MM.1S (cell line): Measurements from ENCODE around the gene FLII.

ENCODE experiments used
- EZH2 ChIP-seq: fragments of 300-600 bp; sonication (generic); optimal IDR thresholded peaks from 2 replicates; pipeline ENCODE3; 2017; ENCODE audit warnings: low read depth, mild to moderate bottlenecking, antibody characterized with exemption, low read length, mixed read lengths
- EZH2phosphoT487 ChIP-seq: fragments of 300-600 bp; sonication (generic); IDR thresholded peaks from 2 replicates; pipeline ENCODE4 v1.6.1; 2018; ENCODE audit warnings: antibody characterized with exemption, low read length
- TF ChIP-seq, protein P1 (sequence below): fragments of 300-600 bp; sonication (generic); IDR thresholded peaks from 2 replicates; pipeline ENCODE4 v1.5.1; 2016; ENCODE audit warnings: antibody characterized with exemption, low read length, mixed read lengths

DNA sequence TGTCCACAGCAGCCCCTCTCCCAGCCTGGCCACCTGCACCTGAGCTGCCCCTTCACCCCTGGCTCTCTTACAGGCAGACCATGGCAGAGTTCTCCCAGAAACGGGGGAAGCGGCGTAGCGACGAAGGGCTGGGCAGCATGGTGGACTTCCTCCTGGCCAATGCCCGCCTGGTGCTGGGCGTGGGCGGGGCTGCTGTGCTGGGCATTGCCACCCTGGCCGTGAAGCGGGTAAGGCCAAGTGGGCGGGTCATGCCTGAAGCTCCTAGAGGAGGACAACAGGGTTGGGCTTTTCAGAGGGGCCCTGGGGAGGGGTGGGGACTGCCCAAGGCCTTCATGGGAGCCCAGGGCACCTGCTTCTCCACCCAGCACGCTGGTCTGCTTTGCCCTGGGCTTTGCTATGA, 4.1 kb upstream of the FLII start:
- TF ChIP-seq, protein P1, sequence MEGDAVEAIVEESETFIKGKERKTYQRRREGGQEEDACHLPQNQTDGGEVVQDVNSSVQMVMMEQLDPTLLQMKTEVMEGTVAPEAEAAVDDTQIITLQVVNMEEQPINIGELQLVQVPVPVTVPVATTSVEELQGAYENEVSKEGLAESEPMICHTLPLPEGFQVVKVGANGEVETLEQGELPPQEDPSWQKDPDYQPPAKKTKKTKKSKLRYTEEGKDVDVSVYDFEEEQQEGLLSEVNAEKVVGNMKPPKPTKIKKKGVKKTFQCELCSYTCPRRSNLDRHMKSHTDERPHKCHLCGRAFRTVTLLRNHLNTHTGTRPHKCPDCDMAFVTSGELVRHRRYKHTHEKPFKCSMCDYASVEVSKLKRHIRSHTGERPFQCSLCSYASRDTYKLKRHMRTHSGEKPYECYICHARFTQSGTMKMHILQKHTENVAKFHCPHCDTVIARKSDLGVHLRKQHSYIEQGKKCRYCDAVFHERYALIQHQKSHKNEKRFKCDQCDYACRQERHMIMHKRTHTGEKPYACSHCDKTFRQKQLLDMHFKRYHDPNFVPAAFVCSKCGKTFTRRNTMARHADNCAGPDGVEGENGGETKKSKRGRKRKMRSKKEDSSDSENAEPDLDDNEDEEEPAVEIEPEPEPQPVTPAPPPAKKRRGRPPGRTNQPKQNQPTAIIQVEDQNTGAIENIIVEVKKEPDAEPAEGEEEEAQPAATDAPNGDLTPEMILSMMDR = no peak
- TF ChIP-seq EZH2 (no peak), EZH2phosphoT487 (no peak)
